CD14-positive monocyte (primary cell): ENCODE results near the gene ZNF324. TPM values are rescaled to one million over a fixed set of nuclear protein-coding genes. Genes with fewer than 3 reads are reported as not detected.
A peak's percentile ranks its signal among the peaks of the same experiment; 100 is the strongest.
"Not testable (repeated sequence)": the region's sequence is repeated elsewhere in the genome, so short reads cannot be mapped to it uniquely, and the experiment has no call there.

ENCODE experiments used
- DNase-seq, 3 donors: peaks; one replicate each; pipeline ENCODE4 v3.0.0-alpha.2; 2011 to 2022
- H2AFZ ChIP-seq: 2 replicates; pipeline ENCODE4 v1.6.0; 2012; ENCODE audit warnings: mild to moderate bottlenecking, low read depth, low read length, inconsistent platforms; ENCODE audit not compliant: insufficient read depth, poor library complexity, severe bottlenecking
- H3K27ac ChIP-seq, 2 donors: 1 replicate in 1 of 2; 2 replicates in 1 of 2; pipeline ENCODE4 v1.5.1; 2012 to 2013; ENCODE audit warnings: low read length in 2 of 2, control low read depth in 1 of 2, inconsistent platforms in 1 of 2, low read depth in 1 of 2, mild to moderate bottlenecking in 1 of 2
- H3K27me3 ChIP-seq, 2 donors: one replicate each; pipeline versions ENCODE4 v1.6.0 to v1.6.1; 2011 to 2013; ENCODE audit warnings: low read length in 2 of 2; ENCODE audit not compliant: control insufficient read depth in 2 of 2, insufficient read depth in 2 of 2
- H3K36me3 ChIP-seq, 2 donors: replicated peaks in 1 of 2; 1 replicate in 1 of 2; 2 replicates in 1 of 2; pipeline versions ENCODE4 v1.5.1 to v1.6.1; 2012 to 2013; ENCODE audit warnings: low read length in 2 of 2, control low read depth in 1 of 2, inconsistent platforms in 1 of 2, mild to moderate bottlenecking in 1 of 2; ENCODE audit not compliant: insufficient read depth in 2 of 2, control insufficient read depth in 1 of 2
- H3K4me1 ChIP-seq, 2 donors: 1 replicate in 1 of 2; 2 replicates in 1 of 2; pipeline versions ENCODE4 v1.5.1 to v1.6.1; 2012 to 2013; ENCODE audit warnings: low read length in 2 of 2, control low read depth in 1 of 2, inconsistent platforms in 1 of 2, mild to moderate bottlenecking in 1 of 2, moderate library complexity in 1 of 2; ENCODE audit not compliant: insufficient read depth in 2 of 2, control insufficient read depth in 1 of 2
- H3K4me2 ChIP-seq: replicated peaks from 2 replicates; pipeline ENCODE3; 2012; ENCODE audit warnings: low read length, moderate library complexity, mild to moderate bottlenecking; ENCODE audit not compliant: poor library complexity, severe bottlenecking; ENCODE audit errors: extremely low read depth
- H3K4me3 ChIP-seq, 3 experiments: fragments of 200-600 bp in 1 of 3; sonication (generic) in 1 of 3; replicated peaks in 1 of 3; 1 replicate in 2 of 3; 2 replicates in 1 of 3; pipeline ENCODE4 v1.5.1; 2011 to 2013; ENCODE audit warnings: low read length in 3 of 3, mild to moderate bottlenecking in 3 of 3, control low read depth in 2 of 3, low read depth in 2 of 3, inconsistent platforms in 1 of 3, moderate library complexity in 1 of 3
- H3K79me2 ChIP-seq: 2 replicates; pipeline ENCODE4 v1.6.0; 2012; ENCODE audit warnings: mild to moderate bottlenecking, control low read depth, inconsistent platforms, low read length, moderate library complexity; ENCODE audit not compliant: insufficient read depth
- H3K9ac ChIP-seq: 2 replicates; pipeline ENCODE4 v1.6.0; 2017; ENCODE audit warnings: low read length, mild to moderate bottlenecking; ENCODE audit not compliant: insufficient read depth, poor library complexity, severe bottlenecking
- H3K9me3 ChIP-seq, 2 donors: replicated peaks in 1 of 2; 1 replicate in 1 of 2; 2 replicates in 1 of 2; pipeline versions ENCODE4 v1.5.1 to v1.6.1; 2012 to 2013; ENCODE audit warnings: low read length in 2 of 2, control low read depth in 1 of 2; ENCODE audit not compliant: control insufficient read depth in 1 of 2, insufficient read depth in 1 of 2
- H4K20me1 ChIP-seq: 2 replicates; pipeline ENCODE4 v1.6.0; 2012; ENCODE audit warnings: mild to moderate bottlenecking, low read length, control low read depth, moderate library complexity; ENCODE audit not compliant: insufficient read depth
- H3K27ac Mint-ChIP-seq, 7 donors: one replicate each; pipeline ENCODE4 v1.8.0; 2020; ENCODE audit warnings: mild to moderate bottlenecking in 7 of 7, mixed read lengths in 7 of 7, moderate library complexity in 6 of 7, inconsistent platforms in 2 of 7
- H3K27me3 Mint-ChIP-seq, 3 donors: one replicate each; pipeline ENCODE4 v1.8.0; 2021 to 2022; ENCODE audit warnings: low read depth in 3 of 3, mild to moderate bottlenecking in 3 of 3, mixed read lengths in 3 of 3, moderate library complexity in 3 of 3, inconsistent platforms in 1 of 3
- H3K36me3 Mint-ChIP-seq, 2 donors: one replicate each; pipeline ENCODE4 v1.8.0; 2020; ENCODE audit warnings: mixed read lengths in 2 of 2, inconsistent platforms in 1 of 2, mild to moderate bottlenecking in 1 of 2
- H3K4me1 Mint-ChIP-seq: one replicate; pipeline ENCODE4 v1.8.0; 2020; ENCODE audit warnings: mild to moderate bottlenecking, mixed read lengths
- H3K4me3 Mint-ChIP-seq, 2 donors: one replicate each; pipeline ENCODE4 v1.8.0; 2020; ENCODE audit warnings: mild to moderate bottlenecking in 2 of 2, mixed read lengths in 2 of 2, moderate library complexity in 1 of 2
- H3K9me3 Mint-ChIP-seq, 7 donors: one replicate each; pipeline ENCODE4 v1.8.0; 2020 to 2022; ENCODE audit warnings: mixed read lengths in 7 of 7, mild to moderate bottlenecking in 6 of 7, moderate library complexity in 6 of 7, inconsistent platforms in 2 of 7
- WGBS: methylation state at CpG from one replicate; pipeline ENCODE4 v1.1.5; 2013; ENCODE audit warnings: missing lambda C conversion rate; ENCODE audit not compliant: insufficient coverage; 5-methylcytosine and 5-hydroxymethylcytosine counted together
- intact Hi-C, 2 donors: fragments of 100-400 bp; cut with micrococcal nuclease; formaldehyde crosslinking; loops; one replicate each; pipeline versions ENCODE4 v1.15.0 to v1.15.1; 2023
- polyA plus RNA-seq, 3 donors: library from polyadenylated mRNA; depleted of rRNA in 1 of 3; unstranded in 2 of 3; stranded (reverse) in 1 of 3; fragments of 300-500 nt in 2 of 3; fragments of >200 nt in 1 of 3; fragmentation: Illumina TruSeq in 2 of 3; gene quantifications; 1 replicate in 2 of 3; 2 replicates in 1 of 3; pipeline ENCODE4 v1.2.3, GENCODE V29; 2012 to 2021

ZNF324 gene
- polyA plus RNA-seq, 3 donors = 4.1 to 5.7 (median 5.3) TPM

DNA sequence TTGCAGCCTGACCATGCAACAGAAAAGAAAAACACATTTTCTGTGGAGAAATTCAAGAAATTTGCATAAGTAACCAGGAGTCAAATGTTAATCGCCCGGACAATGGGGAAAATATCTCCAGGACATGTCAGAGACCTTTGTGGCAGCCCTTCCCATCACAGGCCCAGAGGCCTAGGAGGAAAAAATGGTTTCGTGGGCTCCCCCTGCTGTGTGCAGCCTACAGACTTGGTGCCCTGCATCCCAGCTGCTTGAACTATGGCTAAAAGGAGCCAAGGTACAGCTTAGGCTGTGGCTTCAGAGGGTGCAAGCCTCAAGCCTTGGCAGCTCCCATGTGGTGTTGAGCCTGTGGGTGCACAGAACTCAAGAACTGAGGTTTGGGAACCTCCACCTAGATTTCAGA lies 18.0 kb upstream of the ZNF324 start:
- H2AFZ ChIP-seq, H3K27ac Mint-ChIP-seq, H3K4me3 Mint-ChIP-seq, H3K27ac ChIP-seq, H3K79me2 ChIP-seq, H3K9ac ChIP-seq, H3K27me3 ChIP-seq, H3K4me3 ChIP-seq, intact Hi-C loops, H3K36me3 ChIP-seq, DNase-seq, H3K36me3 Mint-ChIP-seq, H3K4me2 ChIP-seq, H4K20me1 ChIP-seq: not testable (repeated sequence)
- H3K4me1 ChIP-seq = peaks cover 11 to 15% of the 10 kb centered on the region in 2 donors
- Mint-ChIP-seq H3K4me1 (peaks cover 16% of the 10 kb centered on the region), H3K27me3 (peaks cover 7 to 19% (median 18%) of the 10 kb centered on the region in 3 donors), H3K9me3 (peaks cover 16 to 39% (median 35%) of the 10 kb centered on the region in 7 donors)
- H3K9me3 ChIP-seq = peaks cover 20 to 24% of the 10 kb centered on the region in 2 donors
- WGBS = 86% methylated on average over 3 of the region's 3 CpGs

DNA sequence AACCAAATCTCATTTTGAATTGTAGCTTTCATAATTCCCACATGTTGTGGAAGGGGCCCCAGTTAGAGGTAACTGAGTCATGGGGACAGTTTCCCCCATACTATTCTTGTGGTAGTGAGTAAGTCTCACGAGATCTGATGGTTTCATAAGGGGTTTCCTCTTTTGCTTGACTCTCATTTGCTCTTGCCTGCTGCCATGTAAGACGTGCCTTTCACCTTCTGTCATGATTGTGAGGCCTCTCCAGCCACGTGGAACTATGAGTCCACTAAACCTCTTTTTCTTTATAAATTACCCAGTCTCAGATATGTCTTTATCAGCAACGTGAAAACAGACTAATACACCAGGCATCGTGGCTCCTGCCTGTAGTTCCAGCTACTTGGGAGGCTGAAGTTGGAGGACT lies 16.9 kb upstream of the ZNF324 start:
- H3K27ac ChIP-seq, H3K9ac ChIP-seq, H2AFZ ChIP-seq, H4K20me1 ChIP-seq, H3K27me3 ChIP-seq, H3K4me2 ChIP-seq, H3K4me3 ChIP-seq, H3K79me2 ChIP-seq, intact Hi-C loops, H3K27ac Mint-ChIP-seq: not testable (repeated sequence)
- Mint-ChIP-seq H3K9me3 (peaks cover 16 to 39% (median 34%) of the 10 kb centered on the region in 7 donors), H3K36me3 (peaks cover 10 to 14% of the 10 kb centered on the region in 2 donors), H3K4me3 (peak overlapping the region in 1 of 2 donors; percentile 47), H3K27me3 (peaks cover 3 to 16% (median 13%) of the 10 kb centered on the region in 3 donors), H3K4me1 (peaks cover 16% of the 10 kb centered on the region)
- 73% methylated on average over 2 of the region's 5 CpGs for WGBS
- Histone ChIP-seq H3K4me1 (peaks cover 11 to 15% of the 10 kb centered on the region in 2 donors), H3K9me3 (peaks cover 20 to 24% of the 10 kb centered on the region in 2 donors), H3K36me3 (peaks cover 5 to 15% of the 10 kb centered on the region in 2 donors)
- peak in 2 of 3 donors; percentile 15 to 43 for DNase-seq
